Ishikawa (cell line): Measurements from ENCODE around the gene BOLA3.

ENCODE experiments used
- CEBPB ChIP-seq: IDR thresholded peaks from 2 replicates; pipeline ENCODE4 v1.6.1; 2012
- CREB1 ChIP-seq: IDR thresholded peaks from 2 replicates; pipeline ENCODE4 v1.6.1; 2012; ENCODE audit warnings: low read depth
- EGR1 ChIP-seq: IDR thresholded peaks from 2 replicates; pipeline ENCODE4 v1.6.1; 2012
- EP300 ChIP-seq: IDR thresholded peaks from 2 replicates; pipeline ENCODE4 v1.6.1; 2012; ENCODE audit warnings: borderline replicate concordance
- FOXM1 ChIP-seq: IDR thresholded peaks from 2 replicates; pipeline ENCODE4 v1.6.1; 2012; ENCODE audit warnings: low read depth, borderline replicate concordance
- MAX ChIP-seq: IDR thresholded peaks from 2 replicates; pipeline ENCODE4 v1.6.1; 2012
- NFIC ChIP-seq: IDR thresholded peaks from 2 replicates; pipeline ENCODE4 v1.6.1; 2012
- RAD21 ChIP-seq: IDR thresholded peaks from 2 replicates; pipeline ENCODE4 v1.6.1; 2012; ENCODE audit warnings: low read depth
- REST ChIP-seq: IDR thresholded peaks from 2 replicates; pipeline ENCODE4 v1.6.1; 2012; ENCODE audit warnings: low read depth, mild to moderate bottlenecking
- TAF1 ChIP-seq: IDR thresholded peaks from 2 replicates; pipeline ENCODE4 v1.6.1; 2012; ENCODE audit warnings: low read depth, mild to moderate bottlenecking
- TCF12 ChIP-seq: IDR thresholded peaks from 2 replicates; pipeline ENCODE4 v1.6.1; 2012; ENCODE audit warnings: low read depth
- TEAD4 ChIP-seq: IDR thresholded peaks from 2 replicates; pipeline ENCODE4 v1.6.1; 2012
- USF1 ChIP-seq: IDR thresholded peaks from 2 replicates; pipeline ENCODE4 v1.6.1; 2012
- YY1 ChIP-seq: IDR thresholded peaks from 2 replicates; pipeline ENCODE4 v1.6.1; 2012; ENCODE audit warnings: low read depth
- ZBTB7A ChIP-seq: IDR thresholded peaks from 2 replicates; pipeline ENCODE4 v1.6.1; 2012; ENCODE audit warnings: low read depth

The BOLA3 gene

GRCh38 chr2:74137651-74138599, 9.8 kb downstream of the BOLA3 start:
- TF ChIP-seq CREB1: no peak
- no peak for TF ChIP-seq RAD21
- no peak for TF ChIP-seq YY1
- TF ChIP-seq TEAD4: no peak
- no peak for TF ChIP-seq TCF12
- TF ChIP-seq EP300: no peak
- TF ChIP-seq MAX: no peak
- no peak for TF ChIP-seq REST
- no peak for TF ChIP-seq ZBTB7A
- TF ChIP-seq EGR1: no peak
- no peak for TF ChIP-seq USF1
- no peak for TF ChIP-seq CEBPB
- TF ChIP-seq NFIC: no peak
- TF ChIP-seq TAF1: no peak
- no peak for TF ChIP-seq FOXM1

GRCh38 chr2:74131901-74132300, 15.8 kb downstream of the BOLA3 start:
- TF ChIP-seq TEAD4 (no peak), ZBTB7A (no peak), MAX (no peak), CEBPB (no peak), REST (no peak), NFIC (no peak), YY1 (no peak), USF1 (no peak), CREB1 (no peak), EGR1 (no peak), TAF1 (no peak), RAD21 (no peak), FOXM1 (no peak), EP300 (no peak), TCF12 (no peak)

- no peak for TF ChIP-seq REST
- TF ChIP-seq CREB1: no peak
- no peak for TF ChIP-seq USF1
- no peak for TF ChIP-seq EGR1
- TF ChIP-seq TEAD4: no peak
- TF ChIP-seq TCF12: no peak
- TF ChIP-seq RAD21: no peak
- no peak for TF ChIP-seq MAX
- TF ChIP-seq TAF1: no peak
- no peak for TF ChIP-seq CEBPB
- no peak for TF ChIP-seq FOXM1
- no peak for TF ChIP-seq NFIC
- no peak for TF ChIP-seq YY1
- TF ChIP-seq EP300: no peak
- no peak for TF ChIP-seq ZBTB7A
These were observed 17.3 kb downstream of the BOLA3 start for GRCh38 chr2:74130211-74130995.
